Measurements from ENCODE around the gene OVCH1. TPM values are rescaled to one million over a fixed set of nuclear protein-coding genes. Genes with fewer than 3 reads are reported as not detected.

The OVCH1 gene, protein sequence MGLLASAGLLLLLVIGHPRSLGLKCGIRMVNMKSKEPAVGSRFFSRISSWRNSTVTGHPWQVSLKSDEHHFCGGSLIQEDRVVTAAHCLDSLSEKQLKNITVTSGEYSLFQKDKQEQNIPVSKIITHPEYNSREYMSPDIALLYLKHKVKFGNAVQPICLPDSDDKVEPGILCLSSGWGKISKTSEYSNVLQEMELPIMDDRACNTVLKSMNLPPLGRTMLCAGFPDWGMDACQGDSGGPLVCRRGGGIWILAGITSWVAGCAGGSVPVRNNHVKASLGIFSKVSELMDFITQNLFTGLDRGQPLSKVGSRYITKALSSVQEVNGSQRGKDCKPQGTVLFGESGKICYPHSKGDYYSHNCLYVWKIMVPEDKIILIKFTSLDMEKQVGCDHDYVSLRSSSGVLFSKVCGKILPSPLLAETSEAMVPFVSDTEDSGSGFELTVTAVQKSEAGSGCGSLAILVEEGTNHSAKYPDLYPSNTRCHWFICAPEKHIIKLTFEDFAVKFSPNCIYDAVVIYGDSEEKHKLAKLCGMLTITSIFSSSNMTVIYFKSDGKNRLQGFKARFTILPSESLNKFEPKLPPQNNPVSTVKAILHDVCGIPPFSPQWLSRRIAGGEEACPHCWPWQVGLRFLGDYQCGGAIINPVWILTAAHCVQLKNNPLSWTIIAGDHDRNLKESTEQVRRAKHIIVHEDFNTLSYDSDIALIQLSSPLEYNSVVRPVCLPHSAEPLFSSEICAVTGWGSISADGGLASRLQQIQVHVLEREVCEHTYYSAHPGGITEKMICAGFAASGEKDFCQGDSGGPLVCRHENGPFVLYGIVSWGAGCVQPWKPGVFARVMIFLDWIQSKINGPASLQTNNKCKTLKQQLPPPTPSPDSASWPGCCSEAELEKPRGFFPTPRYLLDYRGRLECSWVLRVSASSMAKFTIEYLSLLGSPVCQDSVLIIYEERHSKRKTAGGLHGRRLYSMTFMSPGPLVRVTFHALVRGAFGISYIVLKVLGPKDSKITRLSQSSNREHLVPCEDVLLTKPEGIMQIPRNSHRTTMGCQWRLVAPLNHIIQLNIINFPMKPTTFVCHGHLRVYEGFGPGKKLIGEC
- total RNA-seq: under 1 TPM; 0.13 to 0.73 TPM
- polyA plus RNA-seq (2013, experiment 1 of 2): not detected
- not detected for polyA plus RNA-seq (2013, experiment 2 of 2)
- long read RNA-seq, experiment 1: 0 reads
- long read RNA-seq, experiment 2, partial matches to known transcripts: 0 of 1 reads
- long read RNA-seq, experiment 2, other reads (novel, unspliced or antisense): 1 of 1 reads
- long read RNA-seq, experiment 3: 0 reads
- long read RNA-seq, experiment 4: 0 reads

DNA sequence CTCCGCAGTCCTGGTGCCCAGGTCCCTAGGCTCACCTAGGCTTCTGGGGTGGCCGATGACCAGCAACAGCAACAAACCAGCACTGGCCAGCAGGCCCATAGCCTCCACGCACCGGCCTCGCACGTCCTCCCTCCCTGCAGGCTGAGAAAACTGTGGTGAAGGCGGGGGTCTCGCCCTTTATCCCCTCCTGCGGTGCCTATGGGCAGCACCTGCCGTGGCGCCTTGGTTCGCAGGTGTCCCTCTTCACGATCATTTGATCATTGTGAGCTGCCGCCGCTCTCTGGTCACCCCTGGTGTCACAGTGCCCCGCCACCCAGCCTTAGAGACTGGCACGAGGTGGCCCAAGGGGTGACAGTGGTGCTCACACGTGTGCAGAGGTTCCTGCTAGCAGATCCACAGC lies at the start of gene OVCH1:
Gene OVCH1 (minus strand): TSS at position 99 of the 400 bp plus-strand sequence. CDS start 0 bp downstream, at position 99.
- no peaks in the 10 kb centered on the region for H3K4me1 ChIP-seq (ENCODE audit: control insufficient read depth, insufficient read depth, low read length)
- no peak within 1 kb of the TSS for H3K27ac ChIP-seq (ENCODE audit: low read depth, low read length)
- Mint-ChIP-seq H3K4me1 (no peaks in the 10 kb centered on the region), H3K36me3 (ENCODE audit: low read depth) (peaks cover 2% of the 10 kb centered on the region), H3K27ac (peak within 1 kb of the TSS; percentile 25), H3K27me3 (ENCODE audit: insufficient read depth) (no peaks in the 10 kb centered on the region), H3K9me3 (no peaks in the 10 kb centered on the region), H3K4me3 (no peak within 1 kb of the TSS)
- no peaks in the 10 kb centered on the region for H3K9me3 ChIP-seq (ENCODE audit: control insufficient read depth, low read length)
- TF ChIP-seq, protein P1, sequence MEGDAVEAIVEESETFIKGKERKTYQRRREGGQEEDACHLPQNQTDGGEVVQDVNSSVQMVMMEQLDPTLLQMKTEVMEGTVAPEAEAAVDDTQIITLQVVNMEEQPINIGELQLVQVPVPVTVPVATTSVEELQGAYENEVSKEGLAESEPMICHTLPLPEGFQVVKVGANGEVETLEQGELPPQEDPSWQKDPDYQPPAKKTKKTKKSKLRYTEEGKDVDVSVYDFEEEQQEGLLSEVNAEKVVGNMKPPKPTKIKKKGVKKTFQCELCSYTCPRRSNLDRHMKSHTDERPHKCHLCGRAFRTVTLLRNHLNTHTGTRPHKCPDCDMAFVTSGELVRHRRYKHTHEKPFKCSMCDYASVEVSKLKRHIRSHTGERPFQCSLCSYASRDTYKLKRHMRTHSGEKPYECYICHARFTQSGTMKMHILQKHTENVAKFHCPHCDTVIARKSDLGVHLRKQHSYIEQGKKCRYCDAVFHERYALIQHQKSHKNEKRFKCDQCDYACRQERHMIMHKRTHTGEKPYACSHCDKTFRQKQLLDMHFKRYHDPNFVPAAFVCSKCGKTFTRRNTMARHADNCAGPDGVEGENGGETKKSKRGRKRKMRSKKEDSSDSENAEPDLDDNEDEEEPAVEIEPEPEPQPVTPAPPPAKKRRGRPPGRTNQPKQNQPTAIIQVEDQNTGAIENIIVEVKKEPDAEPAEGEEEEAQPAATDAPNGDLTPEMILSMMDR (conservative IDR thresholded peaks at IDR 0.05): no peak
- DNase-seq: no peak
- H3K4me3 ChIP-seq (ENCODE audit: low read length): no peak within 1 kb of the TSS
- H3K27me3 ChIP-seq (ENCODE audit: control insufficient read depth, insufficient read depth, low read length, poor library complexity, severe bottlenecking): no peaks in the 10 kb centered on the region
- no peaks in the 10 kb centered on the region for H3K36me3 ChIP-seq (ENCODE audit: control insufficient read depth, insufficient read depth, low read length)
- WGBS, 2 experiments (ENCODE audit: insufficient coverage in 1 of 2, insufficient read length in 1 of 2): 94 to 98% methylated on average over 6 to 18 of the region's 18 CpGs
- H3K9ac ChIP-seq (ENCODE audit: extremely low read depth, low read length, poor library complexity, severe bottlenecking): no peak within 1 kb of the TSS

- TF ChIP-seq, protein P1 (conservative IDR thresholded peaks at IDR 0.05): no peak
- peaks cover 33% of the 10 kb centered on the region for H3K4me1 Mint-ChIP-seq
- 84 to 100% methylated on average over 1 to 3 of the region's 4 CpGs for WGBS, 2 experiments (ENCODE audit: insufficient coverage in 1 of 2, insufficient read length in 1 of 2)
- Histone ChIP-seq H3K4me3 (ENCODE audit: low read length) (no peak overlapping the region), H3K9ac (ENCODE audit: extremely low read depth, low read length, poor library complexity, severe bottlenecking) (no peak overlapping the region), H3K9me3 (ENCODE audit: control insufficient read depth, low read length) (no peaks in the 10 kb centered on the region), H3K4me1 (ENCODE audit: control insufficient read depth, insufficient read depth, low read length) (no peaks in the 10 kb centered on the region), H3K36me3 (ENCODE audit: control insufficient read depth, insufficient read depth, low read length) (peaks cover 6% of the 10 kb centered on the region), H3K27ac (ENCODE audit: low read depth, low read length) (no peak overlapping the region), H3K27me3 (ENCODE audit: control insufficient read depth, insufficient read depth, low read length, poor library complexity, severe bottlenecking) (no peaks in the 10 kb centered on the region)
- peaks cover 17% of the 10 kb centered on the region for H3K36me3 Mint-ChIP-seq (ENCODE audit: low read depth)
- DNase-seq: no peak
- H3K4me3 Mint-ChIP-seq: no peak overlapping the region
- H3K9me3 Mint-ChIP-seq: peaks cover 6% of the 10 kb centered on the region
- peak overlapping the region; percentile 12 for H3K27ac Mint-ChIP-seq
- no peaks in the 10 kb centered on the region for H3K27me3 Mint-ChIP-seq (ENCODE audit: insufficient read depth)
These were observed 49.7 kb upstream of the OVCH1 start for GRCh38 chr12:29547151-29547632.

DNA sequence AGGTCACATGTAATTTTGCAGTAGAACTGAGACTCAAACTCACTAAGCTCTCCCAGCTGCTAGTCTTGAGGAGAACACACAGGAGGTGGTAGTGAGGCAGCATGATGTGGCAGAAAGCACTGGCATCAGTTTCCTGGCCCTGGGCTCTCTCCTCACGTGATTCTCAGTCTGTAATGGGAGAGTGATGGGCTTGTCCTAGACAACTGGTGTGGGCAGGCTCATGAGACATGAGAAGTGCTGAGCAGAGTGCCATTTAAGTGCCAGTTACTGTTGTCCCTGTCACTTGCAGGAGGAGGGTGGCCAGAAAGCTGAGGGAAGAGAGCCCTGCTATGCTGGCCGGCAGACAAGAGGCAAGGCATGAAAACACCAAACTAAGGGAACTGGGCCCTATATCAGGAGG lies 48.5 kb upstream of the OVCH1 start:
- no peaks in the 10 kb centered on the region for H3K27me3 ChIP-seq (ENCODE audit: control insufficient read depth, insufficient read depth, low read length, poor library complexity, severe bottlenecking)

More for the DNA sequence above, 48.5 kb upstream of the OVCH1 start:
- Histone ChIP-seq H3K27ac (ENCODE audit: low read depth, low read length) (no peak overlapping the region), H3K36me3 (ENCODE audit: control insufficient read depth, insufficient read depth, low read length) (peaks cover 6% of the 10 kb centered on the region), H3K9me3 (ENCODE audit: control insufficient read depth, low read length) (no peaks in the 10 kb centered on the region), H3K4me1 (ENCODE audit: control insufficient read depth, insufficient read depth, low read length) (no peaks in the 10 kb centered on the region), H3K4me3 (ENCODE audit: low read length) (no peak overlapping the region), H3K9ac (ENCODE audit: extremely low read depth, low read length, poor library complexity, severe bottlenecking) (no peak overlapping the region)
- Mint-ChIP-seq H3K9me3 (peaks cover 6% of the 10 kb centered on the region), H3K36me3 (ENCODE audit: low read depth) (peaks cover 17% of the 10 kb centered on the region), H3K27ac (peak overlapping the region; percentile 57), H3K27me3 (ENCODE audit: insufficient read depth) (no peaks in the 10 kb centered on the region), H3K4me1 (peaks cover 33% of the 10 kb centered on the region), H3K4me3 (no peak overlapping the region)
- DNase-seq: peak; percentile 55
- TF ChIP-seq, protein P1 (conservative IDR thresholded peaks at IDR 0.05): peak; percentile 38
- 90 to 100% methylated on average over 1 to 2 of the region's 2 CpGs for WGBS, 2 experiments (ENCODE audit: insufficient coverage in 1 of 2, insufficient read length in 1 of 2)

All from endodermal cell (in vitro differentiated cells).